ENCODE results near the gene ZNF148.
"Not testable (repeated sequence)": the region's sequence is repeated elsewhere in the genome, so short reads cannot be mapped to it uniquely, and the experiment has no call there.

Gene ZNF148

GRCh38 chr3:125367403-125368230 is 7.5 kb downstream of the ZNF148 start:
- no peak for DNase-seq

DNA sequence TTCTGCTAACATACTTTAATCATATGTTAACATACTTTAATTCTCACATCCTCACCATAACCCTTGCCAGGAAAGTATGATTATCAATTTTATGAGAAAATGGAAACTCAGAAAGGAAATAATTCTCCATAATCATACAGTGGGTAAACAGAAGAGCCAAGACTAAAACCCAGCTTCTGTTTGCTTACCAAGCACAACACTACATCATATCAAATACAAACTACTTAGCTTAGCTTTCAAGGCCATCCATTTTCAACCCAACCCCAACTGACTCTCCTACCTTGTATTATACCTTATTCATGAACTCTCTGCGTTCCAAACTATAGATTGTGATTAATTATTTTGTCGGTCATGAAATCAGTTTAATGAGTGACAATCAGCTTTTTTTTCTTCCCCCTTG is 9.0 kb downstream of the ZNF148 start:
- DNase-seq = no peak

DNA sequence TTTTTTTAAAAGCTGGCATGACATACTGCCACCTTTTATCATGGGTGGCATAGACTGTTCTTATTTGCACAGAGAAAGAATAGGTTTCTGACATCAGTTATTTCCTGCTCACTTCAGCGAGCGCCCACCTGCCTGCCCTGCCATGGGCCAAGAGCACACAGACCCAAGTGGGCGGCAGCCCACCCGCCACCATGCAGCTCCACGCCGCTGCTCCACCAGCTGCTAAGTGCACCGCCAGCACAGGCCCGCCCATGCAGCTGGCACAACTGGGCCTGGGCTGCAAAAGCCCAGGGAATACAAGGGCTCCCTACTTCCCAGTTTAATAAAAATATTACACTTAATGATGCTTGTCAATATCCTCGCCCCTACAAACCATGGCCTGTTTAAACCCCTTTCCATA is 15.4 kb downstream of the ZNF148 start:
- DNase-seq = no peak

GRCh38 chr3:125358923-125359322 is 16.2 kb downstream of the ZNF148 start:
- no peak for DNase-seq

- DNase-seq = no peak
These were observed 17.3 kb downstream of the ZNF148 start for GRCh38 chr3:125357837-125358236.

DNA sequence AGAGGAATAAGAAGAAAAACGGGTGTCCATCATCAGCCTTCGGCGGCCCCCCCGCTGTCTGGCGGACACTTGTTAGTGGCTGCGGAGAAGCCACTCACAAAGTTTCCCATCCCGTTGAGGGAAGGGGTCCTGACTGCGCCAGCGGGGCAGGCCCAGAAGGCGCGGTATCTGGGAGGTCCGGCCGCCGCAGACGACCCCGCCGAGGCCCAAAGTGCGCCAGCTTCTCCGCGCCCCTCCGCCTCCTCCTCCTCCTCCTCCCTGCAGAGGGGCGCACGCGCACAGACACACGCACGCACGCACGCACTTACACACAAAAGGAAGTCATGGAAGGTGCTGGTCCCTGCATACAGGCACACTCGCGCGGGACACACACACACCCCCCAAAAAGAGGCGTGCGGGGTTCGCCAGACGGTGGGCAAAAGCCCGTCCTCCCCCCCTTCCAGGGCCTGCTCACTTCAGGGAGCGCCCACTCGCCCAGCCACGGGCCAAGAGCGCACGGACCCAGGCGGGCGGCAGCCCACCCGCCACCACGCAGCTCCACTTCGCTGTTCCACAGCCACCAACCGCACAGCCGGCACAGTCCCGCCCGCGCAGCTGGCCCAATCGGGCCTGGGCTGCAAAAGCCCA is 18.0 kb downstream of the ZNF148 start:
- DNase-seq = peak; percentile 50

GRCh38 chr3:125356140-125357026 is 18.7 kb downstream of the ZNF148 start:
- DNase-seq = no peak

DNA sequence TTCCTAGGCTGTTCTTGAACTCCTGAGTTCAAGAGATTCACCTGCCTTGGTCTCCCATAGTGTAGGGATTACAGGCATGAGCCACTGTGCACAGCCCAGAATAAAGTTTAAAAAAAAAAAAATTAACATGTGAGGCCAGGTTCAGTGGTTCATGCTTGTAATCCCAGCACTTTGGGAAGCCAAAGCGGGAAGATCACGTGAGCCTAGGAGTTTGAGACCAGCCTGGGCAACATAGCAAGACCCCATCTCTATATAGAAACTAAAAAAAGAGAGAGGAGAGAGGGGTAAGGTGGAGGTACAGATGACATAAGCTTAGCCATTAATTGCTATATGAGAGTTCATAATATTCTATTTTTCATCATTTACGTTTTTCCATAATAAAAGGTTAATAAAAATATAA is 21.5 kb downstream of the ZNF148 start:
- DNase-seq = no peak

GRCh38 chr3:125353128-125353527 is 22.0 kb downstream of the ZNF148 start:
- no peak for DNase-seq

DNA sequence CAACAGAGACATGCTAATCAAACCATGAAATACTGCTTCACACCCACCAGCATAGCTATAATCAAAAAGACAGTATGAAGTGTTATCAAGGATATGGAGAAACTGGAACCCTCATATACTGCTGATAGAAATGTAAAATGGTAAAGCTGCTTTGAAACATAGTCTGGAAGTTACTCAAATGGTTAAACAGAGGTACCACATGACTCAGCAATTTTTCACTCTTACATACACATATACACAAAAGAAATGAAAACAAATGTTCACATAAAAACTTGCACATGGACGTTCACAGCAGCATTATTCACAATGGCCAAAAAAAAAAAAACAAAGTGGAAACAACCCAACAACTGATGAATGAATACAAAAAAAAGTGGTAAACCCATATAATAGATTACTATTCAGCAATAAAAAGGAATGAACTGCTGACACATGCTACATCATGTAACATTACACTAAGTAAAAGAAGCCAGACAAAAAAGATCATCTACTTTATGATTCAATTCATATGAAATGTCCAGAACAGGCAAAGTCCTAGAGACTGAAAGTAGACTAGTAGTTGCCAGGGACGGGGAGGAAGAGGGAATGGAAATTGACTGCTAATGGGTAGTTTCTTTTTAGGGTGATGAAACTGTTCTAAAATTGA is 23.2 kb downstream of the ZNF148 start:
- no peak for DNase-seq

DNA sequence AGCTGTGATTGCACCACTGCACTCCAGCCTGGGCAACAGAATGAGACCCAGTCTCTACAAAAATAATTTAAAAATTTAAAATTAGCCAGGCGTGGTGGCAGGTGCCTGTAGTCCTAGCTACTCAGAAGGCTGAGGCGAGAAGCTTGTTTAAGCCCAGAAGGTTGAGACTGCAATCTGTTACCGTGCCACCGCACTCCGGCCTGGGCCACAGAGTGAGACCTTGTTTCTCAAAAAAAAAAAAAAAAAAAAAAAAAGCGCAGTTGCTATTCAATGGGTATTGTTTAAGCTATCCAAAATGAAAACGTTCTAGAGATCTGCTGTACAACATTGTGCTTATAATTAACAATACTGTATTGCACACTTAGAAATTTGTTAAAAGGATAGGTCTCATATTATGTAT is 24.0 kb downstream of the ZNF148 start:
- DNase-seq = no peak

DNA sequence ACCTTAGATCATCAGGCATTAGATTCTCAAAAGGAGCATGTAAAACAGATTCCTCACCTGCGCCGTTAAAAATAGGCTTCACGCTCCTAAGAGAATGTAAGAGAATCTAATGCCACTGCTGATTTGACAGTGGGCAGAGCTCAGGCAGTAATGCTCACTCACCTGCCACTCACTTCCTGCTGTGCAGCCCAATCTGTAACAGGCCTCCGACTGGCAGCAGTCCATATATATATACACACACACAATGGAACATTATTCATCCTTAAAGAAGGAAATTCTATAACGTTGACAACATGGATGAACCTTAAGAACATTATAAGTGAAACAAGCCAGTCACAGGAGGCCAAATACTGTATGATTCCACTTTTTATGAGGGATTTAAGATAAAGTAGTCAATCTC is 24.5 kb downstream of the ZNF148 start:
- no peak for DNase-seq

DNA sequence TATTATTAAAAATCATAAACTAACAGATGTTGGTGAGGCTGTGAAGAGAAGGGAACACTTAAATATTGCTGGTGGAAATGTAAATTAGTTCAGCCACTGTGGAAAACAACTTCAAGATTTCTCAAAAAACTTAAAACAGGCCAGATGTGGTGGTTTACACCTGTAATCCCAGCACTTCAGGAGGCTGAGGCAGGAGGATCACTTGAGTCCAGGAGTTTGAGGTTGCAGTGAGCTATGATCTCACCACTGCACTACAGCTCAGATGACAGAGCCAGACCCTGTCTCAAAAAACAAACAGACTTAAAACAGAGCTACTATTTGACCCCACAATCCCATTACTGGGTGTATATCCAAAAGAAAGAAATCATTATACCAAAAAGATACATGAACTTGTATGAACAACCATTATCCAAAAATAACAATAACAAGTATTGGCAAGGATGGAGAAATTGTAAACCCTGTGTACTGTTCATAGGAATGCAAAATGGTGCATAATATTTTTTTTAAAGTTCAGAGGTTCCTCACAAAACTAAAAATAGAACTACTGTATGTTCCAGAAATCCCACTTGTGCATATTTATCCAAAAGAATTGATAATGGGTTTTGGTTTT is 25.5 kb downstream of the ZNF148 start:
- no peak for DNase-seq

DNA sequence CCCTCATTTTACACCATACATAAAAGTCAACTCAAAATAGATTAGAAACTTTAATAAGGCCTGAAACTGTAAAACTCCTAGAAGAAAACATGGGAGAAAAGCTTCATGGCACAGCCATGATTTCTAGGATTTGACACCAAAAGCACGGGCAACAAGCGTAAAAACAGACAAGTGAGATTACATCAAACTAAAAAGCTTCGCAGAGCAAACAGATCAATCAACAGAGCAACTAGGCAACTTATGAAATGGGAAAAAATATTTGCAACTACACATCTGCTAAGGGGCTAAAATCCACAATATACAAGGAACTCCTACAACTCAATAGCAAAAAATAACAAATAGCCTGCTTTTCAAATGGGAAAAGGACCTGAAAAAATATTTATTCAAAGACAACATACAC is 26.1 kb downstream of the ZNF148 start:
- DNase-seq = no peak

DNA sequence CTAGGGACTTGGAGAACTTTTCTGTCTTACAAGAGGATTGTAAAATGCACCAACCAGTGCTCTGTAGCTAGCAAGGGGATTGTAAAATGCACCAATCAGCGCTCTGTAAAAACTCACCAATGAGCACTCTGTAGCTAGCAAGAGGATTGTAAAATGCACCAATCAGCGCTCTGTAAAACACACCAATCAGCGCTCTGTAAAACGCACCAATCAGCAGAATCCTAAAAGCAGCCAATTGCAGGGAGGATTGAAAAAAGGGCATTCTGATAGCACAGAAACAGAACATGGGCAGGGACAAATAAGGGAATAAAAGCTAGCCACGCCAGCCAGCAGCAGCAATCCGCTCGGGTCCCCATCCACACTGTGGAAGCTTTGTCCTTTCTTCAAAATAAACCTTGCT is 31.8 kb downstream of the ZNF148 start:
- not testable (repeated sequence) for DNase-seq

- no peak for DNase-seq
These were observed 35.0 kb downstream of the ZNF148 start for GRCh38 chr3:125340121-125340520.

DNA sequence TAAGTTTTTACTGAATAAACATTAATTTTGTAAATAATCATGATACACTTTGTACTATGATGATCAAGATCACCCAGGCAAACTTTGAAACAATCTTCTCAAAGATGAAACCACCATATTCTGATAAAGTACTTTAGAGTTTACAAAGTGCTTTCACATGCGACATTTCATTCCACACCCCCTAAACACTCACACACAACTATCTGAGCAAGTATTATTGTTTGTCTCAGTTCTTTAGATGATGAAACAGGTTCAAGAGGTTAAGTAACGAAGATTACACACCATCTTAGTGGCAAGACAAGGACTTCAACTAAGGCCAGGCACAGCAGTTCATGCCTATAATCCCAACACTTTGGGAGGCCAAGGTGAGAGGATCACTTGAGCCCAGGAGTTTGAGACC is 37.6 kb downstream of the ZNF148 start:
- no peak for DNase-seq

DNA sequence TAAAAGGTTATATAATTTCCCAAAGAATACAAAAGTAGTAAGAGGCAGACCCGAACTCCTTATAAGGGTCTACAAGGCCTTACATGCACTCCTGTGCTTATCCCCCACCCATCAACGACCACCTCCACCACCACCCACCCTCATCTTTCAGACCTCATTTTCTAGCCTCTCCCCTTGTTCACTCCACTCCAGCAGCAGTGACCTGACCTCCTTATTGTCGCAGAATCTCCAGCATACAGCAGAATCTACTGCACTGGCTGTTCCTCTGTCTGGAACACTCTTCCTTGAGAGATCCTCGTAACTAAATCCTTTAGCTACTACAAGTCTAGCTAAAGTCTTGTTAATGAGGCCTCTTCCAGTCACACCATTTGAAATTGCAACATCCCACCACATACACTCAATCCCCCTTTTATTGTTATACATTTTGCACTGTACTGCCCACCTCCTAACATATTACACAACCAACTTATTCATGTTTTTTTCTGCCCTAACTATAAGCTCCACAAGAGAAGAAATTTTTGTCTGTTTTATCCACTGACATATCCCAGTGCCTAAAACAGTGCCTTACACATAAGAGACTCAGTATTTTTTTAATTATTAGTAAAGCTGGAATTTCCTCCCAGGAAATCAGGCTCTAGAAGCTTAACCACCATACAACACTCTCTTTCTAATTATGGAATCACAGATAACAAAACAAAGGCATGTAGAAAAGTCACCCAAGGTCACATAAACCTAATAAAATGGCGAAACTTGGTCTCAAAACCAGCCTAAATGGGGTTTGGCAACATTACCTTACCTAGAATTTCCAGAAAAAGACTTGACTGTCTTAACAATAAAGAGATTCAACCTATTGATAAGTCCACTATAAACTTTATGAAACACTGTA is 40.2 kb downstream of the ZNF148 start:
- DNase-seq = no peak

- DNase-seq = no peak
These were observed 42.6 kb downstream of the ZNF148 start for GRCh38 chr3:125332504-125332903.

DNA sequence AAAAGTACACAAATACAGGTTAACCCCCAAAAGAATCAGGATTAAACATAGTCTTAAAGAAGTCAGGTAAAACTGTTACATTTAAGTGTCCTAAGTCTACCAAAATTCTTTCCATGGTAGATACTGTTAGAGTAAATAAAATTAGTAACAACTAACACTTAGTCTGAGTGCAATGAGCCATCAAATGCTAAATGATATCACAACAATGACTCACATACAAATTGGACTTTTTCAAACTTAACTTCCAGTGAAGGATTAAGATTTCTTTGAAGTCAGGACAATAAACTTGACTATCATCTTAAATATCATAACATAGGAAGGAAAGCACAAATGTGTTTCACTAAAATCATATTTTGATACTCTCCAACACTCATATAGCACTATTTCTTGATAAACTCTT is 43.9 kb downstream of the ZNF148 start:
- no peak for DNase-seq

- DNase-seq = no peak
These were observed 48.2 kb downstream of the ZNF148 start for GRCh38 chr3:125326957-125327356.

DNA sequence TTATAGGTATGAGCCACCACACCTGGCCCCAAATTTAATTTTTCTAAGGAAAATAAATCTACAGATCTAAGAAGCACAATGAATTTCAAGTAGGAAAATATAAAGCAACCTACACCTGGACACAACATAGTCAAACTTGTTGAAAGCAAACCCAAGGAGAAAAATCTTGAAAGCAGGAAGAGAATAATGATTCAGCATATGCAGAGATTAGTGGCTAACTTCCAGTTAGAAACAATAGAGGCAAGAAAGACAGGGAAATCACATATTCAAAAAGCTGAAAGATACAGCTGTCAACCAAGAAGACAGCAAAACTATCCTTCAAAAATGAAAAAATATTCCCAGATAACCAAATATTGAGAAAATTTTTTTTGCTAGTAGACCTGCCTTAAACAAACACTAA is 49.4 kb downstream of the ZNF148 start:
- DNase-seq = no peak
